Measurements from ENCODE around the gene MYO1E. TPM values are rescaled to one million over a fixed set of nuclear protein-coding genes. Genes with fewer than 3 reads are reported as not detected.
A peak's percentile ranks its signal among the peaks of the same experiment; 100 is the strongest.
"Not testable (repeated sequence)": the region's sequence is repeated elsewhere in the genome, so short reads cannot be mapped to it uniquely, and the experiment has no call there.

The MYO1E gene
- total and polyA plus RNA-seq, 2 of the 8 experiments (the other 6 are each of a cell fraction or from before 2014, with no cell fraction given), result 19.6 to 142 TPM

DNA sequence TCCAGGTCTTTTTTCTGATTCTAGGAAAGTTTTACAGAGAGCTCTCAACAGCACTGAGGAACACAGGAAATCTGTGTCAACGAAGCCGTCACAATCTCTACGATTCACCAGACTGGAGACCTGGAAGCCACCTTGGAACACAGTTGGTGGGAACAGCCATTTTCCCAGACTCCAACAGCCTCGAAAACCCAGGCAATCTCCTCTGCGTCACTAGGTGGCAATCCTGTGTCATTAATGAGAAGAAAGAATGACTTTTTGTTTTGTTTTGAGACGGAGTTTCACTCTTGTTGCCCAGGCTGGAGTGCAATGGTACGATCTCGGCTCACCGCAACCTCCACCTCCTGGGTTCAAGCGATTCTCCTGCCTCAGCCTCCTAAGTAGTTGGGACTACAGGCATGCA, 228.1 kb downstream of the MYO1E start:
- DNase-seq (ENCODE audit: low read depth in 1 of 2, low spot score in 2 of 2); H2BK15ac ChIP-seq (ENCODE audit: low read length); H3K79me1 ChIP-seq (ENCODE audit: low read depth, low read length); H4K5ac ChIP-seq (ENCODE audit: insufficient read length, low read depth, low read length); H4K91ac ChIP-seq (replicated peaks; ENCODE audit: insufficient read length, low read length); POLR2A ChIA-PET (ENCODE audit: partially characterized antibody); H3K14ac ChIP-seq (ENCODE audit: insufficient read length); H3K79me2 ChIP-seq (ENCODE audit: control insufficient read depth in 1 of 2, insufficient read depth in 2 of 2, low read length in 2 of 2); H3K27ac ChIP-seq (ENCODE audit: low read depth, low read length); H2AK5ac ChIP-seq (ENCODE audit: low read depth, low read length); H2BK12ac ChIP-seq (ENCODE audit: low read depth, low read length); H3K4me2 ChIP-seq (ENCODE audit: insufficient read depth in 1 of 2, low read depth in 2 of 2, low read length in 2 of 2); H3K9ac ChIP-seq (replicated peaks in 1 of 4; ENCODE audit: extremely low read depth in 1 of 4, low read depth in 3 of 4, low read length in 3 of 4); FAIRE-seq; H4K20me1 ChIP-seq (replicated peaks in 1 of 2; ENCODE audit: control insufficient read depth in 1 of 2, insufficient read depth in 2 of 2, low read length in 2 of 2); H2AFZ ChIP-seq (ENCODE audit: low read length); H3K56ac ChIP-seq (replicated peaks; ENCODE audit: insufficient read length, low read depth, low read length); H3K9me3 ChIP-seq (ENCODE audit: insufficient read depth in 2 of 2, low read depth in 1 of 2, low read length in 1 of 2); H3K23me2 ChIP-seq (ENCODE audit: low read depth, low read length); H3K27me3 ChIP-seq (replicated peaks in 1 of 4; ENCODE audit: control insufficient read depth in 3 of 4, extremely low read depth in 1 of 4, insufficient read depth in 3 of 4, low read length in 3 of 4); H3K23ac ChIP-seq (ENCODE audit: insufficient read length); H3K4ac ChIP-seq (replicated peaks; ENCODE audit: insufficient read length, low read depth, low read length); H4K8ac ChIP-seq (ENCODE audit: extremely low read depth, insufficient read depth, low read length); H2BK120ac ChIP-seq (replicated peaks; ENCODE audit: low read depth, low read length); H2BK20ac ChIP-seq (ENCODE audit: low read length); H3K4me3 ChIP-seq (ENCODE audit: extremely low read depth in 1 of 4, insufficient read depth in 2 of 4, low read depth in 3 of 4, low read length in 4 of 4); H2BK5ac ChIP-seq (ENCODE audit: low read depth, low read length); H3K18ac ChIP-seq (ENCODE audit: extremely low read depth, low read length); H3K4me1 ChIP-seq (replicated peaks in 1 of 4; ENCODE audit: control insufficient read depth in 3 of 4, insufficient read depth in 4 of 4, low read length in 3 of 4): not testable (repeated sequence)
- 86% methylated on average over 9 of the region's 10 CpGs; no CpG with 5 or more reads in 1 of the 2 experiments for WGBS, 2 experiments (ENCODE audit: extremely low coverage in 1 of 2, insufficient coverage in 1 of 2, insufficient read length in 1 of 2, insufficient replicate concordance in 2 of 2, low coverage in 1 of 2, low lambda C conversion rate in 2 of 2, missing lambda C conversion rate in 1 of 2)
- CTCF ChIA-PET (ENCODE audit: partially characterized antibody), result interaction anchor here (0.7 to 1.4 kb wide), 8 partner anchors 13 to 388 kb away, joined by 3 to 6 read pairs (median 3); no protein-coding TSS in a partner anchor
- H3K36me3 ChIP-seq (ENCODE audit: control insufficient read depth in 2 of 4, insufficient read depth in 4 of 4, low read length in 3 of 4), result peaks cover 4 to 23% (median 4%) of the 10 kb centered on the region in 4 experiments; a peak in 6 of 8 replicates
- TF ChIP-seq CTCF (IDR thresholded peaks at IDR 0.05; ENCODE audit: control extremely low read depth in 1 of 3, insufficient read depth in 1 of 3, low read depth in 1 of 3, low read length in 3 of 3) (peak; percentile 28 to 45 (median 34); a peak in 3 of 4 replicates), RAD21 (IDR thresholded peaks at IDR 0.05 in 1 of 2, conservative IDR thresholded peaks at IDR 0.05 in 1 of 2; ENCODE audit: low read depth in 2 of 2, low read length in 2 of 2) (peak; percentile 43 to 62; a peak in 3 of 4 replicates)
